GM15510 (cell line): ENCODE measurements around the gene CLDN5.

Experiments used
- POLR2A ChIP-seq: IDR thresholded peaks from 3 replicates; pipeline ENCODE4 v1.6.1; 2011; ENCODE audit warnings: borderline replicate concordance; ENCODE audit not compliant: insufficient read length; ENCODE audit errors: extremely low read depth

The CLDN5 gene

DNA sequence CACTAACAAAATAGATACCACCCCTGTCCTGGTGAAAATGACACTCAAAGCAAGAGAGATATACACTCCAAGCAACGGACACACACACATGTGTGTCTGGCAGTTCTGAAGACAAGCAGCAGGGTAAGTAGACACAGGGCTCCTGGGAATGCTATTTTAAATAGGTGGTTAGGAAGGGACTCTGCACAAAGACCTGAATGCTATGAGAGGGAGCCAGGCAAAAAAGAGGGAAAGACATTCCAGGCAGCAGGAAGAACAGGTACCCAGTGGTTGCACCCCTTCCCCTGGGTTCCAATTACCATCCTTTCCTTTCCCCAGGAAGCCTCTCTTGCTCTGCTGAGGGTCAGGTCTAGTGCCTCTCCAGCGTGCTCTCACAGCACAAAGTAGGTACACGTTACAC lies 48.2 kb downstream of the CLDN5 start:
- TF ChIP-seq POLR2A = no peak

DNA sequence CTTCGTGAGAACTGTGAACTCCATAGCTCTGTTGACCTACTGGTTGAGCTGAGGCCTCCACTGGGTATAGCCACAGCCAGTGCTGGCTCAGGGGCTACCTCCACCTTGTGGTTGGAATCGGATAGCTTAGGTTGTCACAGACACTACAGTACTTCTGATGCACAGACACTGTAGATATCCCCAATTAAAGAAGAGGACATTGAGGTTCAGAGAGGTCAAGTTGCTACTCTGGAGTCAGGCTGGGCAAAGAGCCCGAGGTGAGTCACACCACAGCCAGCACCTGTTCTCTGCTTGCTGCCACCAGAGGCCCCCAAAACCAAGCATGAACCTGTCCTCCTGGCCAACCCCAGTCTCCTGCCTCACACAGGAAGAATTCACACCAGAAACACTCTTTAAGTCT lies 50.6 kb downstream of the CLDN5 start:
- TF ChIP-seq POLR2A = no peak
